MCF 10A (cell line): ENCODE measurements around the gene TRAK1. TPM values are rescaled to one million over a fixed set of nuclear protein-coding genes. Genes with fewer than 3 reads are reported as not detected.

ENCODE experiments used
- BruUV-seq: library from RNA; stranded (reverse); fragments of 400-500 nt; replicated peaks from 2 replicates; lab custom pipeline; 2021; lab: Mats Ljungman, UMichigan
- CTCF ChIA-PET: fragments of 300-600 bp; sonication (Branson Sonifier 250); formaldehyde crosslinking; extraction: SDS; loops from one replicate; lab custom pipeline; 2021; ENCODE audit warnings: antibody characterized with exemption, inconsistent platforms; lab: Yijun Ruan, JAX
- POLR2A ChIA-PET: fragments of 300-600, 350-650 bp; sonication (Branson Sonifier 250); formaldehyde crosslinking; extraction: SDS; loops from one replicate; lab custom pipeline; 2020; ENCODE audit warnings: antibody characterized with exemption, inconsistent platforms; lab: Yijun Ruan, JAX
- DNase-seq: peaks from one replicate; pipeline ENCODE4 v3.0.0-alpha.2; 2018; ENCODE audit not compliant: unreplicated experiment
- H3K27ac Mint-ChIP-seq: one replicate; pipeline ENCODE4 v1.8.0; 2022; ENCODE audit warnings: mild to moderate bottlenecking, low read depth, mixed read lengths; ENCODE audit not compliant: unreplicated experiment
- H3K27me3 Mint-ChIP-seq: one replicate; pipeline ENCODE4 v1.8.0; 2022; ENCODE audit warnings: mixed read lengths; ENCODE audit not compliant: insufficient read depth, unreplicated experiment
- H3K36me3 Mint-ChIP-seq: one replicate; pipeline ENCODE4 v1.8.0; 2022; ENCODE audit warnings: mild to moderate bottlenecking, moderate library complexity, mixed read lengths; ENCODE audit not compliant: insufficient read depth, unreplicated experiment
- H3K4me1 Mint-ChIP-seq: one replicate; pipeline ENCODE4 v1.8.0; 2022; ENCODE audit warnings: mixed read lengths; ENCODE audit not compliant: insufficient read depth, unreplicated experiment
- H3K4me3 Mint-ChIP-seq: one replicate; pipeline ENCODE4 v1.8.0; 2022; ENCODE audit warnings: mild to moderate bottlenecking, moderate library complexity, mixed read lengths; ENCODE audit not compliant: unreplicated experiment
- H3K9me3 Mint-ChIP-seq: one replicate; pipeline ENCODE4 v1.8.0; 2022; ENCODE audit warnings: mixed read lengths; ENCODE audit not compliant: unreplicated experiment
- CTCF ChIP-seq: fragments of 200-600 bp; IDR thresholded peaks from one replicate; pipeline ENCODE4 v1.8.0; 2022; ENCODE audit warnings: antibody characterized with exemption, mild to moderate bottlenecking; ENCODE audit not compliant: unreplicated experiment
- intact Hi-C: fragments of 100-400 bp; cut with micrococcal nuclease; formaldehyde crosslinking; loops from 2 replicates; pipeline ENCODE4 v1.14.1; 2022
- total RNA-seq: library from RNA; stranded (reverse); gene quantifications from 2 replicates; pipeline ENCODE4 v1.2.3, GENCODE V29; 2022

The TRAK1 gene
- total RNA-seq, 1 experiment from 2014 or later: 33.2 TPM

GRCh38 chr3:42184651-42185443, 93.7 kb downstream of the TRAK1 start:
- ChIA-PET CTCF (interaction anchor here (0.6 to 13.4 kb wide), 6 partner anchors 14 to 299 kb away, joined by 3 to 369 read pairs (median 4); no protein-coding TSS in a partner anchor), POLR2A (interaction anchor here (1.2 to 1.7 kb wide), 2 partner anchors 50 to 65 kb away, joined by 3 to 4 read pairs; no protein-coding TSS in a partner anchor)
- peaks cover 32% of the 10 kb centered on the region for H3K36me3 Mint-ChIP-seq
- H3K4me3 Mint-ChIP-seq: no peak overlapping the region
- intact Hi-C loops: no loop called here
- TF ChIP-seq CTCF: no peak
- H3K27ac Mint-ChIP-seq: peak overlapping the region; percentile 57
- BruUV-seq: no TSS peak
- DNase-seq: peak; percentile 63
- no peaks in the 10 kb centered on the region for H3K9me3 Mint-ChIP-seq
- H3K4me1 Mint-ChIP-seq: peaks cover 8% of the 10 kb centered on the region
- H3K27me3 Mint-ChIP-seq: no peaks in the 10 kb centered on the region

DNA sequence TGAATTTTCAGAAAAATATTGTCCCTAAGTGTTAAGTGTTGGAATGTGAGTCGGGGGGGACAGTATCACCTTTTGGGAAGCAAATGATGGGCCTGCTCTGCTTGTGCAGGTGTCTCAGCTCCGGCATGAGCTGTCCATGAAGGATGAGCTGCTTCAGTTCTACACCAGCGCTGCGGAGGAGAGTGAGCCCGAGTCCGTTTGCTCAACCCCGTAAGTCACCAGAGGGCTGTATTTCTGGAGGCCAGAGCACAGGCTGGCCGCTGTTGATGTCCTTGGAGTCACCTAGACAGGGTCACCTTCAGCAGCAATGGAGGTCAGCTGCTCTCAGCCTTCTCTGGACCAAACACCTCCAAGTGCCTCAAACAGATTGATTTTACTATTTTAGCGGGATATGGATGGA, 96.8 kb downstream of the TRAK1 start:
- POLR2A ChIA-PET: interaction anchor here (0.8 kb wide), 1 partner anchor 65 kb away, joined by 3 read pairs; no protein-coding TSS in a partner anchor
- H3K4me1 Mint-ChIP-seq: peaks cover 8% of the 10 kb centered on the region
- DNase-seq: no peak
- H3K27ac Mint-ChIP-seq: peak overlapping the region; percentile 42
- no peak overlapping the region for H3K4me3 Mint-ChIP-seq
- H3K9me3 Mint-ChIP-seq: no peaks in the 10 kb centered on the region
- CTCF ChIA-PET: interaction anchor here (0.7 to 13.4 kb wide), 3 partner anchors 46 to 293 kb away, joined by 3 to 369 read pairs (median 3); no protein-coding TSS in a partner anchor
- BruUV-seq: no TSS peak
- TF ChIP-seq CTCF: no peak
- peaks cover 35% of the 10 kb centered on the region for H3K36me3 Mint-ChIP-seq
- H3K27me3 Mint-ChIP-seq: no peaks in the 10 kb centered on the region
- intact Hi-C loops: no loop called here

GRCh38 chr3:42188376-42188775, 97.2 kb downstream of the TRAK1 start:
- TF ChIP-seq CTCF: no peak
- no peaks in the 10 kb centered on the region for H3K27me3 Mint-ChIP-seq
- intact Hi-C loops: no loop called here
- peak overlapping the region; percentile 42 for H3K27ac Mint-ChIP-seq
- DNase-seq: no peak
- ChIA-PET CTCF (interaction anchor here (0.5 to 13.4 kb wide), 3 partner anchors 17 to 69 kb away, joined by 3 to 369 read pairs (median 3); no protein-coding TSS in a partner anchor), POLR2A (no interaction called here)
- BruUV-seq: no TSS peak
- peaks cover 8% of the 10 kb centered on the region for H3K4me1 Mint-ChIP-seq
- H3K36me3 Mint-ChIP-seq: peaks cover 35% of the 10 kb centered on the region
- H3K9me3 Mint-ChIP-seq: no peaks in the 10 kb centered on the region
- H3K4me3 Mint-ChIP-seq: no peak overlapping the region

DNA sequence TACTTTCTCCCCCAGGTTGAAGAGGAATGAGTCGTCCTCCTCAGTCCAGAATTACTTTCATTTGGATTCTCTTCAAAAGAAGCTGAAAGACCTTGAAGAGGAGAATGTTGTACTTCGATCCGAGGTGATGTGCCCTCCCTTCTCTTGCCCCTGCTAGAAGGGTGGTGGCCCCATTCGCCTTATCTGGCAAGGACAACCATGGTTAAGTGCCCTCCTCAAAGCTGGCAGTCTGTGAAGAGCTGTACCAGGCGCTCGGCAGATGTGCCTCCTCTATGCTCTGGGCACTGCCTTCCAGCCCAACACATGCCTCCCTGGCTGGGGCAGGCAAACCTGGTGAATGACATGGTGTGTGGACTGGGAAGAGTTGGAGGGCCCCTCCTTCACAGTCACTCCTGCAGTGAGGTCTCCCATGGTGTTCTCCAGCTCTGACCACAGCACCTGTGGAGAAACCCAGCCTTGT, 97.9 kb downstream of the TRAK1 start:
- Mint-ChIP-seq H3K27me3 (no peaks in the 10 kb centered on the region), H3K27ac (no peak overlapping the region), H3K36me3 (peaks cover 35% of the 10 kb centered on the region), H3K4me1 (peaks cover 8% of the 10 kb centered on the region), H3K9me3 (no peaks in the 10 kb centered on the region), H3K4me3 (no peak overlapping the region)
- no TSS peak for BruUV-seq
- POLR2A ChIA-PET: interaction anchor here (0.9 kb wide), 1 partner anchor 73 kb away, joined by 3 read pairs; no protein-coding TSS in a partner anchor
- no peak for TF ChIP-seq CTCF
- CTCF ChIA-PET: interaction anchor here (0.5 to 13.4 kb wide), 12 partner anchors 7 to 292 kb away, joined by 3 to 369 read pairs (median 30); no protein-coding TSS in a partner anchor
- intact Hi-C loops: no loop called here
- no peak for DNase-seq
